K562 (cell line): Measurements from ENCODE around the gene TLL1. TPM values are rescaled to one million over a fixed set of nuclear protein-coding genes. Genes with fewer than 3 reads are reported as not detected.

ENCODE experiments used
- ATAC-seq: fragments of 200-7000 bp; cut with Tn5 transposase; 3 replicates; pipeline ENCODE4 v1.9.1; 2020; ENCODE audit warnings: moderate library complexity
- BruUV-seq: library from RNA; stranded (reverse); fragments of 400-500 nt; replicated peaks from 2 replicates; lab custom pipeline; 2021; lab: Mats Ljungman, UMichigan
- CTCF ChIA-PET: fragments of 300-600 bp; formaldehyde crosslinking; extraction: SDS; loops from one replicate; lab custom pipeline; 2021; ENCODE audit warnings: low intra/inter-chr PET ratio; lab: Yijun Ruan, JAX
- POLR2A ChIA-PET: fragments of 300-600, 350-650 bp; sonication (Branson Sonifier 250); formaldehyde crosslinking; extraction: SDS; loops from one replicate; lab custom pipeline; 2021; ENCODE audit warnings: antibody characterized with exemption, inconsistent platforms; lab: Yijun Ruan, JAX
- DNase-seq, 4 experiments: peaks; one replicate each; pipeline versions ENCODE4 v3.0.0 to v3.0.0-alpha.2; 2011 to 2018; ENCODE audit warnings: low spot score in 3 of 4, mixed read lengths in 3 of 4; ENCODE audit errors: extremely low read depth in 1 of 4
- FAIRE-seq: peaks from 2 replicates; lab custom pipeline; 2011; peaks lifted over from hg19 to GRCh38; lab: Jason Lieb, UNC
- H2AFZ ChIP-seq: 2 replicates; pipeline ENCODE4 v1.6.0; 2011; ENCODE audit warnings: low read depth, low read length, control low read depth, inconsistent platforms
- H3K27ac ChIP-seq: fragments of 200-600 bp; 3 replicates; pipeline ENCODE4 v1.8.0; 2011; ENCODE audit warnings: low read depth, mild to moderate bottlenecking, control low read depth, inconsistent platforms, low read length, moderate library complexity, mixed read lengths; ENCODE audit errors: extremely low read depth
- H3K27me3 ChIP-seq, 2 experiments: fragments of 300-600 bp in 1 of 2; 2 replicates in 1 of 2; 3 replicates in 1 of 2; pipeline versions ENCODE4 v1.6.0 to v1.8.0; 2011; ENCODE audit warnings: inconsistent platforms in 2 of 2, low read length in 2 of 2, mild to moderate bottlenecking in 1 of 2, mixed read lengths in 1 of 2, moderate library complexity in 1 of 2; ENCODE audit not compliant: control insufficient read depth in 2 of 2, insufficient read depth in 2 of 2
- H3K36me3 ChIP-seq: fragments of 300-600 bp; 3 replicates; pipeline ENCODE4 v1.8.0; 2011; ENCODE audit warnings: mild to moderate bottlenecking, low read length, inconsistent platforms; ENCODE audit not compliant: control insufficient read depth, insufficient read depth
- H3K4me1 ChIP-seq, 2 experiments: fragments of 200-600 bp in 1 of 2; replicated peaks in 1 of 2; 2 replicates in 1 of 2; 3 replicates in 1 of 2; pipeline versions ENCODE4 v1.5.1 to v1.8.0; 2011; ENCODE audit warnings: inconsistent platforms in 2 of 2, low read length in 2 of 2, mild to moderate bottlenecking in 1 of 2, mixed read lengths in 1 of 2, moderate library complexity in 1 of 2; ENCODE audit not compliant: control insufficient read depth in 2 of 2, insufficient read depth in 2 of 2
- H3K4me2 ChIP-seq: 2 replicates; pipeline ENCODE4 v1.6.1; 2011; ENCODE audit warnings: low read length, control low read depth, inconsistent platforms, mixed read lengths; ENCODE audit not compliant: insufficient read depth
- H3K4me3 ChIP-seq: fragments of 200-600 bp; sonication (generic), shearing (Covaris generic); 2 replicates; pipeline ENCODE4 v1.5.1; 2016; ENCODE audit warnings: control low read depth, inconsistent platforms
- H3K79me2 ChIP-seq: fragments of 200-600 bp; 3 replicates; pipeline ENCODE4 v1.8.0; 2011; ENCODE audit warnings: low read length, inconsistent platforms; ENCODE audit not compliant: control insufficient read depth, insufficient read depth
- H3K9ac ChIP-seq, 2 experiments: 2 replicates each; pipeline versions ENCODE4 v1.6.0 to v1.6.1; 2011; ENCODE audit warnings: low read depth in 2 of 2, low read length in 2 of 2, control low read depth in 1 of 2, inconsistent platforms in 1 of 2, mild to moderate bottlenecking in 1 of 2, mixed read lengths in 1 of 2; ENCODE audit not compliant: insufficient read depth in 1 of 2
- H3K9me1 ChIP-seq: one replicate; pipeline ENCODE4 v1.6.0; 2011; ENCODE audit warnings: inconsistent platforms, mild to moderate bottlenecking, low read length, moderate library complexity; ENCODE audit not compliant: control insufficient read depth, insufficient read depth
- H3K9me3 ChIP-seq: replicated peaks from 2 replicates; pipeline ENCODE4 v1.5.1; 2011; ENCODE audit warnings: low read depth, low read length, inconsistent platforms; ENCODE audit not compliant: control insufficient read depth, insufficient read depth
- H4K20me1 ChIP-seq: replicated peaks from 2 replicates; pipeline ENCODE4 v1.6.1; 2011; ENCODE audit warnings: low read length, inconsistent platforms, mixed read lengths; ENCODE audit not compliant: control insufficient read depth, insufficient read depth
- KDM2B ChIP-seq: fragments of 250-450 bp; sonication (Bioruptor Pico); IDR thresholded peaks from 2 replicates; pipeline ENCODE4 v1.8.0; 2021; ENCODE audit warnings: mild to moderate bottlenecking, moderate library complexity
- PHB2 ChIP-seq: fragments of 450-650 bp; IDR thresholded peaks from 2 replicates; pipeline ENCODE4 v1.6.1; 2017; ENCODE audit warnings: low read depth
- POLR2AphosphoS5 ChIP-seq: IDR thresholded peaks from 2 replicates; pipeline ENCODE4 v1.6.1; 2011; ENCODE audit warnings: mild to moderate bottlenecking, low read depth, low read length, moderate library complexity; ENCODE audit not compliant: control insufficient read depth, insufficient read depth
- SMARCB1 ChIP-seq: IDR thresholded peaks from 2 replicates; pipeline ENCODE4 v1.6.1; 2011; ENCODE audit warnings: improper control_type of control experiment, low read depth; ENCODE audit not compliant: insufficient read length
- YBX1 ChIP-seq: fragments of 450-650 bp; IDR thresholded peaks from 2 replicates; pipeline ENCODE4 v1.7.1; 2016; ENCODE audit warnings: mild to moderate bottlenecking
- WGBS: fragments of 100-300 bp; shearing (Covaris generic); methylation state at CpG from one replicate; pipeline ENCODE4 v1.1.6; 2016; ENCODE audit warnings: low coverage, mixed read lengths; ENCODE audit not compliant: insufficient coverage; ENCODE audit errors: missing lambda C conversion rate; 5-methylcytosine and 5-hydroxymethylcytosine counted together
- in situ Hi-C: fragments of 300-500 bp; cut with MboI; formaldehyde crosslinking; loops from 4 replicates; pipeline ENCODE4 v1.15.0; 2018; ENCODE audit warnings: inconsistent platforms, mixed read lengths
- intact Hi-C: fragments of 100-400 bp; cut with micrococcal nuclease; formaldehyde crosslinking; loops from 2 replicates; pipeline ENCODE4 v1.14.2; 2022
- polyA plus RNA-seq, 8 experiments: library from polyadenylated mRNA; depleted of rRNA in 4 of 8; stranded (reverse) in 5 of 8; unstranded in 3 of 8; fragments of >200 nt; fragmentation: Nextera tagmentation in 2 of 8; fragmentation: Illumina TruSeq in 1 of 8; extraction: Ambion mirVana in 2 of 8; extraction: Trizol in 1 of 8; gene quantifications; 2 replicates each; pipeline versions ENCODE4 v1.2.1 to v1.2.3, GENCODE V29; 2011 to 2014; ENCODE audit warnings: inconsistent platforms in 1 of 8, missing spikeins in 1 of 8
- total RNA-seq, 7 experiments: library from RNA; depleted of rRNA in 6 of 7; stranded (reverse); fragments of >200 nt in 6 of 7; fragmentation: Illumina TruSeq in 2 of 7; extraction: Trizol in 2 of 7; gene quantifications; 2 replicates each; pipeline versions ENCODE4 v1.2.1 to v1.2.3, GENCODE V29; 2011 to 2021; ENCODE audit warnings: low replicate concordance in 1 of 7
- TF ChIP-seq, protein P1 (sequence below): fragments of 450-650 bp; IDR thresholded peaks from 2 replicates; pipeline ENCODE4 v1.6.1; 2016; ENCODE audit warnings: mild to moderate bottlenecking, moderate library complexity

Gene TLL1
- total and polyA plus RNA-seq, 9 of the 15 experiments (the other 6 are each of a cell fraction or from before 2014, with no cell fraction given), result not detected

DNA sequence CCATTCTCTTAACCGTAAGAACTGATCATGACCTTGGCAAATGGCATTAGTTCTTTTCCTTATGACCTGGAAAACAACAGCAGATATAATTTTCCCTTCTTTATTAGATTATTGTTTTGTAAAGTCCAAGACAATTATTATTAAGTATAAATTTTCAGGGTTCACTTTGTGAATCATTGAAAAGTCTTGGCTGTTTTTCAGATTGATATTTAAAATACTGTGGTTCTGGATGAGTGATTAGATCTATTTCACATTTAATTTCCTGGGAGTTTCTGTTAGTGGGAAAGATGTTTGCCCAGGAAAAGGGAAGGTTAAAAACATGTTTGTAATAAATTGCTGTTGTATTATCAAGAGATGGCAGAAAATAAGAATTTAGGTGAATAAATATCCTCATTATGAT lies 194.9 kb downstream of the TLL1 start:
- ATAC-seq (no peak), FAIRE-seq (no peak), DNase-seq (no peak)
- WGBS, result 0% methylated on average over 1 of the region's 1 CpG
- H2AFZ ChIP-seq, result no peak overlapping the region
- H3K9me3 ChIP-seq, result no peaks in the 10 kb centered on the region
- no peak overlapping the region for H3K27ac ChIP-seq
- H3K79me2 ChIP-seq, result no peaks in the 10 kb centered on the region
- H3K4me3 ChIP-seq, result no peak overlapping the region
- intact Hi-C loops (no loop called here), in situ Hi-C loops (no loop called here)
- H3K27me3 ChIP-seq, result no peaks in the 10 kb centered on the region
- ChIA-PET CTCF (no interaction called here), POLR2A (no interaction called here)
- no peak overlapping the region for H3K9ac ChIP-seq
- H3K4me2 ChIP-seq, result no peak overlapping the region
- H3K9me1 ChIP-seq, result no peaks in the 10 kb centered on the region
- TF ChIP-seq PHB2, result no peak
- TF ChIP-seq YBX1, result no peak
- TF ChIP-seq SMARCB1, result no peak
- TF ChIP-seq POLR2AphosphoS5, result no peak
- TF ChIP-seq, protein P1, sequence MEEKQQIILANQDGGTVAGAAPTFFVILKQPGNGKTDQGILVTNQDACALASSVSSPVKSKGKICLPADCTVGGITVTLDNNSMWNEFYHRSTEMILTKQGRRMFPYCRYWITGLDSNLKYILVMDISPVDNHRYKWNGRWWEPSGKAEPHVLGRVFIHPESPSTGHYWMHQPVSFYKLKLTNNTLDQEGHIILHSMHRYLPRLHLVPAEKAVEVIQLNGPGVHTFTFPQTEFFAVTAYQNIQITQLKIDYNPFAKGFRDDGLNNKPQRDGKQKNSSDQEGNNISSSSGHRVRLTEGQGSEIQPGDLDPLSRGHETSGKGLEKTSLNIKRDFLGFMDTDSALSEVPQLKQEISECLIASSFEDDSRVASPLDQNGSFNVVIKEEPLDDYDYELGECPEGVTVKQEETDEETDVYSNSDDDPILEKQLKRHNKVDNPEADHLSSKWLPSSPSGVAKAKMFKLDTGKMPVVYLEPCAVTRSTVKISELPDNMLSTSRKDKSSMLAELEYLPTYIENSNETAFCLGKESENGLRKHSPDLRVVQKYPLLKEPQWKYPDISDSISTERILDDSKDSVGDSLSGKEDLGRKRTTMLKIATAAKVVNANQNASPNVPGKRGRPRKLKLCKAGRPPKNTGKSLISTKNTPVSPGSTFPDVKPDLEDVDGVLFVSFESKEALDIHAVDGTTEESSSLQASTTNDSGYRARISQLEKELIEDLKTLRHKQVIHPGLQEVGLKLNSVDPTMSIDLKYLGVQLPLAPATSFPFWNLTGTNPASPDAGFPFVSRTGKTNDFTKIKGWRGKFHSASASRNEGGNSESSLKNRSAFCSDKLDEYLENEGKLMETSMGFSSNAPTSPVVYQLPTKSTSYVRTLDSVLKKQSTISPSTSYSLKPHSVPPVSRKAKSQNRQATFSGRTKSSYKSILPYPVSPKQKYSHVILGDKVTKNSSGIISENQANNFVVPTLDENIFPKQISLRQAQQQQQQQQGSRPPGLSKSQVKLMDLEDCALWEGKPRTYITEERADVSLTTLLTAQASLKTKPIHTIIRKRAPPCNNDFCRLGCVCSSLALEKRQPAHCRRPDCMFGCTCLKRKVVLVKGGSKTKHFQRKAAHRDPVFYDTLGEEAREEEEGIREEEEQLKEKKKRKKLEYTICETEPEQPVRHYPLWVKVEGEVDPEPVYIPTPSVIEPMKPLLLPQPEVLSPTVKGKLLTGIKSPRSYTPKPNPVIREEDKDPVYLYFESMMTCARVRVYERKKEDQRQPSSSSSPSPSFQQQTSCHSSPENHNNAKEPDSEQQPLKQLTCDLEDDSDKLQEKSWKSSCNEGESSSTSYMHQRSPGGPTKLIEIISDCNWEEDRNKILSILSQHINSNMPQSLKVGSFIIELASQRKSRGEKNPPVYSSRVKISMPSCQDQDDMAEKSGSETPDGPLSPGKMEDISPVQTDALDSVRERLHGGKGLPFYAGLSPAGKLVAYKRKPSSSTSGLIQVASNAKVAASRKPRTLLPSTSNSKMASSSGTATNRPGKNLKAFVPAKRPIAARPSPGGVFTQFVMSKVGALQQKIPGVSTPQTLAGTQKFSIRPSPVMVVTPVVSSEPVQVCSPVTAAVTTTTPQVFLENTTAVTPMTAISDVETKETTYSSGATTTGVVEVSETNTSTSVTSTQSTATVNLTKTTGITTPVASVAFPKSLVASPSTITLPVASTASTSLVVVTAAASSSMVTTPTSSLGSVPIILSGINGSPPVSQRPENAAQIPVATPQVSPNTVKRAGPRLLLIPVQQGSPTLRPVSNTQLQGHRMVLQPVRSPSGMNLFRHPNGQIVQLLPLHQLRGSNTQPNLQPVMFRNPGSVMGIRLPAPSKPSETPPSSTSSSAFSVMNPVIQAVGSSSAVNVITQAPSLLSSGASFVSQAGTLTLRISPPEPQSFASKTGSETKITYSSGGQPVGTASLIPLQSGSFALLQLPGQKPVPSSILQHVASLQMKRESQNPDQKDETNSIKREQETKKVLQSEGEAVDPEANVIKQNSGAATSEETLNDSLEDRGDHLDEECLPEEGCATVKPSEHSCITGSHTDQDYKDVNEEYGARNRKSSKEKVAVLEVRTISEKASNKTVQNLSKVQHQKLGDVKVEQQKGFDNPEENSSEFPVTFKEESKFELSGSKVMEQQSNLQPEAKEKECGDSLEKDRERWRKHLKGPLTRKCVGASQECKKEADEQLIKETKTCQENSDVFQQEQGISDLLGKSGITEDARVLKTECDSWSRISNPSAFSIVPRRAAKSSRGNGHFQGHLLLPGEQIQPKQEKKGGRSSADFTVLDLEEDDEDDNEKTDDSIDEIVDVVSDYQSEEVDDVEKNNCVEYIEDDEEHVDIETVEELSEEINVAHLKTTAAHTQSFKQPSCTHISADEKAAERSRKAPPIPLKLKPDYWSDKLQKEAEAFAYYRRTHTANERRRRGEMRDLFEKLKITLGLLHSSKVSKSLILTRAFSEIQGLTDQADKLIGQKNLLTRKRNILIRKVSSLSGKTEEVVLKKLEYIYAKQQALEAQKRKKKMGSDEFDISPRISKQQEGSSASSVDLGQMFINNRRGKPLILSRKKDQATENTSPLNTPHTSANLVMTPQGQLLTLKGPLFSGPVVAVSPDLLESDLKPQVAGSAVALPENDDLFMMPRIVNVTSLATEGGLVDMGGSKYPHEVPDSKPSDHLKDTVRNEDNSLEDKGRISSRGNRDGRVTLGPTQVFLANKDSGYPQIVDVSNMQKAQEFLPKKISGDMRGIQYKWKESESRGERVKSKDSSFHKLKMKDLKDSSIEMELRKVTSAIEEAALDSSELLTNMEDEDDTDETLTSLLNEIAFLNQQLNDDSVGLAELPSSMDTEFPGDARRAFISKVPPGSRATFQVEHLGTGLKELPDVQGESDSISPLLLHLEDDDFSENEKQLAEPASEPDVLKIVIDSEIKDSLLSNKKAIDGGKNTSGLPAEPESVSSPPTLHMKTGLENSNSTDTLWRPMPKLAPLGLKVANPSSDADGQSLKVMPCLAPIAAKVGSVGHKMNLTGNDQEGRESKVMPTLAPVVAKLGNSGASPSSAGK, result no peak
- no peak for TF ChIP-seq KDM2B
- no peaks in the 10 kb centered on the region for H3K4me1 ChIP-seq
- BruUV-seq, result no TSS peak
- no peaks in the 10 kb centered on the region for H4K20me1 ChIP-seq
- H3K36me3 ChIP-seq, result no peaks in the 10 kb centered on the region
